Left lung (tissue), 14 donors: ENCODE results near the gene ERCC4. TPM values are rescaled to one million over a fixed set of nuclear protein-coding genes. Genes with fewer than 3 reads are reported as not detected.

Experiments
- ATAC-seq: fragments of 200-7000 bp; cut with Tn5 transposase; one replicate; pipeline ENCODE4 v1.9.1; 2020; ENCODE audit warnings: moderate library complexity
- DNase-seq, 4 donors: peaks; one replicate each; pipeline ENCODE4 v3.0.0-alpha.2; 2013 to 2020
- H3K27ac ChIP-seq, 2 donors: fragments of 200-600 bp; sonication (generic) in 1 of 2; one replicate each; pipeline versions ENCODE4 v1.5.0 to v1.8.0; 2020 to 2021
- H3K27me3 ChIP-seq, 2 donors: fragments of 200-600 bp; sonication (generic) in 1 of 2; one replicate each; pipeline versions ENCODE4 v1.5.0 to v1.8.0; 2020 to 2021
- H3K36me3 ChIP-seq, 2 donors: fragments of 200-600 bp; sonication (generic) in 1 of 2; one replicate each; pipeline versions ENCODE4 v1.5.0 to v1.8.0; 2020 to 2021
- H3K4me1 ChIP-seq, 2 donors: fragments of 200-600 bp; one replicate each; pipeline ENCODE4 v1.8.0; 2021
- H3K4me3 ChIP-seq, 2 donors: fragments of 200-600 bp; sonication (generic) in 1 of 2; one replicate each; pipeline versions ENCODE4 v1.5.0 to v1.8.0; 2020 to 2021; ENCODE audit warnings: mild to moderate bottlenecking in 1 of 2
- H3K9me3 ChIP-seq, 2 donors: fragments of 200-600 bp; sonication (generic) in 1 of 2; one replicate each; pipeline versions ENCODE4 v1.5.0 to v1.8.0; 2020 to 2021
- intact Hi-C, 2 donors: fragments of 100-400 bp; cut with DNase I; formaldehyde crosslinking; loops; one replicate each; pipeline versions ENCODE4 v1.11.2 to v1.14.2; 2022
- long read RNA-seq, 12 donors: library from polyadenylated mRNA in 2 of 12; unstranded in 2 of 12; transcript quantifications; one replicate each; pipeline ENCODE4 v2.0.0 and lab custom pipeline, GENCODE V29; 2019 to 2026
- polyA plus RNA-seq, 6 donors: library from polyadenylated mRNA; unstranded; fragments of 120-200 nt; gene quantifications; one replicate each; pipeline ENCODE4 v1.2.1, GENCODE V29; 2013; ENCODE audit not compliant: insufficient read length in 6 of 6
- total RNA-seq, 2 donors: library from RNA; stranded (reverse); fragmentation: NEBNext Ultra II Directional; extraction: Animal tissue kit (Norgen Biotek cat#: 25700); gene quantifications; one replicate each; pipeline ENCODE4 v1.2.1, GENCODE V29; 2021
- TF ChIP-seq, protein P1 (sequence below), 2 donors: fragments of 200-600 bp; sonication (generic) in 1 of 2; IDR thresholded peaks; one replicate each; pipeline versions ENCODE4 v1.5.0 to v1.8.0; 2021; ENCODE audit warnings: antibody characterized with exemption in 2 of 2
- donor health status: DM: no; HTN: yes; CAD: no.
- donor health status: DM: no; HTN: no; CAD: no.

Gene ERCC4
- 10 to 100 TPM; 10.7 to 11.8 TPM for total RNA-seq
- 10 to 100 TPM; 14.4 to 20.1 (median 17.8) TPM for polyA plus RNA-seq
- long read RNA-seq, donor 1, partial matches to known transcripts, result 0 of 4 reads
- long read RNA-seq, donor 1, other reads (novel, unspliced or antisense), result 0 of 4 reads
- long read RNA-seq, donor 2, partial matches to known transcripts, result 0 of 3 reads
- long read RNA-seq, donor 2, other reads (novel, unspliced or antisense), result 0 of 3 reads
- long read RNA-seq, donor 3, partial matches to known transcripts, result 0 of 1 reads
- long read RNA-seq, donor 3, other reads (novel, unspliced or antisense), result 0 of 1 reads
- long read RNA-seq, donor 4, transcript ERCC4-207 (6 exons, 2,073 nt), result major isoform, 6 of 8 reads
- long read RNA-seq, donor 4, partial matches to known transcripts, result 1 of 8 reads
- long read RNA-seq, donor 4, other reads (novel, unspliced or antisense), result 0 of 8 reads
- long read RNA-seq, donor 5, full-length matches to known transcripts, result 3 of 3 reads
- long read RNA-seq, donor 5, partial matches to known transcripts, result 0 of 3 reads
- long read RNA-seq, donor 5, other reads (novel, unspliced or antisense), result 0 of 3 reads
- long read RNA-seq, donor 6, partial matches to known transcripts, result 0 of 2 reads
- long read RNA-seq, donor 6, other reads (novel, unspliced or antisense), result 0 of 2 reads
- long read RNA-seq, donor 7, result 0 reads
- long read RNA-seq, donor 8, partial matches to known transcripts, result 0 of 1 reads
- long read RNA-seq, donor 8, other reads (novel, unspliced or antisense), result 0 of 1 reads
- long read RNA-seq, donor 9, result 0 reads
- long read RNA-seq, donor 10, partial matches to known transcripts, result 0 of 5 reads
- long read RNA-seq, donor 10, other reads (novel, unspliced or antisense), result 0 of 5 reads
- long read RNA-seq, donor 11, result 0 reads
- long read RNA-seq, donor 12, partial matches to known transcripts, result 0 of 3 reads
- long read RNA-seq, donor 12, other reads (novel, unspliced or antisense), result 0 of 3 reads

DNA sequence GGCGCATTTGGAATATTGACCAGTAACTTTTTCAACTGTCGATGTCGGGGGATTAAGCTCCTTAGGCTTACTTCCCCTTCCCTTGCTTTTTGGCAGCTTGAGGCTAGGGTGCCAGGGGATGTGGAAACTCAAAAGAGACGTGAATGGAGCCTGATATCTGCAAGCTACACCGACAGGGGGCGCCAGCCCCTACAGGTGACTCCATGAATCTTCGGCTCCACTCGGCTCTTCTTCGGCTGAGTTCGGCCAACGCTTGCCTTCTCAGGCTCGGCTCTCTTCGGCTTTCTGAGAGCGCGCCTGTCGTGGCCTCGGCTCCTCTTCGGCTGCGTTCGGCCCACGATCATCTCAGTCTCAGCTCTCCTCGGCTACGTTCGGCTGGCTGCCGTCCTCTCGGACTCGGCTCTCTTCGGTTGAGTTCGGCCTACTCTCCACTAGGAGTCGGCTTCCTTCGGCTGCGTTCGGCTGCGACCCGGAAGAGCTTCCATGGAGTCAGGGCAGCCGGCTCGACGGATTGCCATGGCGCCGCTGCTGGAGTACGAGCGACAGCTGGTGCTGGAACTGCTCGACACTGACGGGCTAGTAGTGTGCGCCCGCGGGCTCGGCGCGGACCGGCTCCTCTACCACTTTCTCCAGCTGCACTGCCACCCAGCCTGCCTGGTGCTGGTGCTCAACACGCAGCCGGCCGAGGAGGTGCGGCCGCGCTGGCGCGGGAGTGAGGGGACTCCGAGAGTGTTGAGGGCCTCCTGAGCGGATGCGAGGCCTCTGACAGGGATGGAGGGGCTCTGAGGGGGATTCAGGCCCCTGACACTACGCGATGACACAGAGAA is at the start of gene ERCC4:
Gene ERCC4, plus strand, starts transcription at position 472 of the 827 bp plus-strand sequence. Its CDS starts 12 bp downstream, at position 484.
- Histone ChIP-seq H3K9me3 (no peaks in the 10 kb centered on the region), H3K36me3 (peaks cover 0 to 11% of the 10 kb centered on the region in 2 donors), H3K4me1 (peaks cover 4 to 18% of the 10 kb centered on the region in 2 donors), H3K4me3 (peak within 1 kb of the TSS; percentile 82 to 95), H3K27ac (peak within 1 kb of the TSS; percentile 10 to 87), H3K27me3 (no peaks in the 10 kb centered on the region)
- TF ChIP-seq, protein P1, sequence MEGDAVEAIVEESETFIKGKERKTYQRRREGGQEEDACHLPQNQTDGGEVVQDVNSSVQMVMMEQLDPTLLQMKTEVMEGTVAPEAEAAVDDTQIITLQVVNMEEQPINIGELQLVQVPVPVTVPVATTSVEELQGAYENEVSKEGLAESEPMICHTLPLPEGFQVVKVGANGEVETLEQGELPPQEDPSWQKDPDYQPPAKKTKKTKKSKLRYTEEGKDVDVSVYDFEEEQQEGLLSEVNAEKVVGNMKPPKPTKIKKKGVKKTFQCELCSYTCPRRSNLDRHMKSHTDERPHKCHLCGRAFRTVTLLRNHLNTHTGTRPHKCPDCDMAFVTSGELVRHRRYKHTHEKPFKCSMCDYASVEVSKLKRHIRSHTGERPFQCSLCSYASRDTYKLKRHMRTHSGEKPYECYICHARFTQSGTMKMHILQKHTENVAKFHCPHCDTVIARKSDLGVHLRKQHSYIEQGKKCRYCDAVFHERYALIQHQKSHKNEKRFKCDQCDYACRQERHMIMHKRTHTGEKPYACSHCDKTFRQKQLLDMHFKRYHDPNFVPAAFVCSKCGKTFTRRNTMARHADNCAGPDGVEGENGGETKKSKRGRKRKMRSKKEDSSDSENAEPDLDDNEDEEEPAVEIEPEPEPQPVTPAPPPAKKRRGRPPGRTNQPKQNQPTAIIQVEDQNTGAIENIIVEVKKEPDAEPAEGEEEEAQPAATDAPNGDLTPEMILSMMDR (IDR thresholded peaks at IDR 0.05), result peak; percentile 77 to 93
- peak; percentile 98 to 100 (median 99) for DNase-seq
- ATAC-seq, result peak; percentile 98
- intact Hi-C loops, result loop anchor here in 1 of 2 donors (10.0 kb wide), 2 partner anchors 265 to 365 kb away; no protein-coding TSS in a partner anchor

DNA sequence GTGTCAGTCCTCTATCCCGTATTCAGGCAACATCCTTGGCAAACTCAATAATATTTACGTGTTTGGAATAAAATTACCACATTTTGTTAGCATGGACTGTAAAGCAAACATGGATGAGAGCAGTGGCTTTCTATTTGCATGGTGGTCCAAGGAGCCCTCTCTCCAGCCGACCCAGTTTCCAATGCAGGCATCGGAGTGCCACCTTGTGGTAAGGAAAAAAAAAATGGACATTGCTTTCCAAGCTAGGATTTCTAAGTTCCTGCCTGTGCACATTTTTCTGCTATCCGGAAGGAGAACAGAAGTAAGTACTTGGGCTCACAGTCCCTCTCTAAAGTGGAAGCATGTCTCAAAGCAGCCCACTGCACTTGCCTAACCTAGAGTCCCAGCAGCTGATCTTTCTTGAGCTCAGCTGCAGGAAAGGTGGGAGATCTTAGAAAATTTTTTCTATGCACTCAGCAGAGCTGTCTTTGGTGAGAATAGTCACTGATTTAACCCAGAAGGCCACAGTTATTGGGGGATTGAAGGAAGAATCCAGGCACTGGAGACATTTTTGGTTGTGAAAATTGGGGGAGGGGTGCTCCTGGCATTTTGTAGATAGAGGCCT is 46.0 kb upstream of the ERCC4 start:
- intact Hi-C loops, result no loop called here
- DNase-seq (peak in 1 of 4 donors; percentile 10), ATAC-seq (no peak)
- H3K4me1 ChIP-seq, result no peaks in the 10 kb centered on the region
- no peaks in the 10 kb centered on the region for H3K27me3 ChIP-seq
- no peak overlapping the region for H3K4me3 ChIP-seq
- TF ChIP-seq, protein P1 (IDR thresholded peaks at IDR 0.05), result no peak
- H3K9me3 ChIP-seq, result no peaks in the 10 kb centered on the region
- no peaks in the 10 kb centered on the region for H3K36me3 ChIP-seq
- H3K27ac ChIP-seq, result no peak overlapping the region

DNA sequence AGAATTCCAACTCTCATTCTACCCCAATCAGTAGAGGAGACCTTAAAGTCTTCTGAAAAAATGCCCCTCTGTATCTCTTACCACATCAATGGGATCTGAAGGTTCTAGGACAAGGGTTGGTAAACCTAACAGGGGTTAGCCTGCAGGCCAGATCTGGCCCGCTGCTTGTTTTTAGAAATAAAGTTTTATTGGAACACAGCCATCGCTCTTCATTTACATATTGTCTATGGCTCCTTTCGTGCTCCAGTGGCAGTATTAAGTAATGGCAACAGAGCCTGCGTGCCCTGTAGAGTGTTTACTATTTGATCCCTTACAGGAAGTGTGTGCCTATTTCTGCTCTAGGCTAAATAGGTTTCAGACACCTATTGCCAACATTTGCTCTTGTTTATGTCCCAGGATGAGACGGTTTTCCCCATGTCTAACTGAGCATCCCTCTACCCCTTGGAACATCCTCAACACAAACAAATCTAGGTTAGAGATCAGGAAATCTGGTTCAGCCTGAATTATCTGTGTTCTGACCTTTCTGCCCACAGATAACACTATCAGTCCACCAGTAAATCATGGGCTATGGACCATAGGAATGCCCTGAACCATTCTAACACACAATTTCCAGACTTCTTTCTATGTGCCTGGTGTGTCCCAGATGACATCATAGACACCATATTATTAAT is 44.2 kb upstream of the ERCC4 start:
- no peak for ATAC-seq
- Histone ChIP-seq H3K27ac (no peak overlapping the region), H3K4me1 (no peaks in the 10 kb centered on the region), H3K9me3 (no peaks in the 10 kb centered on the region), H3K36me3 (no peaks in the 10 kb centered on the region), H3K4me3 (no peak overlapping the region), H3K27me3 (no peaks in the 10 kb centered on the region)
- DNase-seq, result no peak
- TF ChIP-seq, protein P1 (IDR thresholded peaks at IDR 0.05), result no peak
- intact Hi-C loops, result no loop called here

- H3K27me3 ChIP-seq, result no peaks in the 10 kb centered on the region
- H3K9me3 ChIP-seq, result no peaks in the 10 kb centered on the region
- TF ChIP-seq, protein P1 (IDR thresholded peaks at IDR 0.05), result no peak
- H3K4me1 ChIP-seq, result no peaks in the 10 kb centered on the region
- ATAC-seq, result no peak
- H3K4me3 ChIP-seq, result no peak overlapping the region
- no peak overlapping the region for H3K27ac ChIP-seq
- H3K36me3 ChIP-seq, result no peaks in the 10 kb centered on the region
- no peak for DNase-seq
- intact Hi-C loops, result no loop called here
Measured at GRCh38 chr16:13883276-13883675, 36.7 kb upstream of the ERCC4 start.
